Gastrocnemius medialis (tissue), 4 donors: ENCODE data around the gene SPIRE1. TPM values are rescaled to one million over a fixed set of nuclear protein-coding genes. Genes with fewer than 3 reads are reported as not detected.

Source experiments
- ATAC-seq, 2 donors: fragments of 150-250 bp; one replicate each; pipeline ENCODE4 v1.9.1; 2016
- DNase-seq, 2 donors: peaks; one replicate each; pipeline ENCODE4 v3.0.0-alpha.2; 2019
- H3K27ac ChIP-seq, 4 donors: fragments of 200-600 bp; sonication (generic); 1 replicate in 1 of 4; 2 replicates in 3 of 4; pipeline ENCODE4 v1.5.1; 2016 to 2018; ENCODE audit warnings: mild to moderate bottlenecking in 2 of 4, moderate library complexity in 1 of 4
- H3K27me3 ChIP-seq, 3 donors: fragments of 200-600 bp; sonication (generic) in 2 of 3; 1 replicate in 1 of 3; 2 replicates in 2 of 3; pipeline versions ENCODE4 v1.5.1 to v1.6.0; 2016 to 2019; ENCODE audit warnings: mild to moderate bottlenecking in 1 of 3, moderate library complexity in 1 of 3
- H3K36me3 ChIP-seq, 2 donors: fragments of 200-600 bp; sonication (generic) in 1 of 2; one replicate each; pipeline ENCODE4 v1.5.1; 2017 to 2018
- H3K4me1 ChIP-seq, 2 donors: fragments of 200-600 bp; sonication (generic) in 1 of 2; one replicate each; pipeline ENCODE4 v1.5.1; 2016 to 2017; ENCODE audit warnings: mild to moderate bottlenecking in 2 of 2
- H3K4me3 ChIP-seq, 4 donors: fragments of 200-600 bp; sonication (generic) in 3 of 4; 1 replicate in 1 of 4; 2 replicates in 3 of 4; pipeline ENCODE4 v1.5.1; 2016 to 2019; ENCODE audit warnings: mild to moderate bottlenecking in 2 of 4
- H3K9me3 ChIP-seq, 3 donors: fragments of 200-600 bp; sonication (generic) in 2 of 3; 1 replicate in 1 of 3; 2 replicates in 2 of 3; pipeline ENCODE4 v1.5.1; 2016 to 2019
- POLR2A ChIP-seq, 2 donors: fragments of 450-650 bp; IDR thresholded peaks; one replicate each; pipeline ENCODE4 v1.6.1; 2017; ENCODE audit warnings: antibody characterized with exemption in 2 of 2, mild to moderate bottlenecking in 2 of 2, moderate library complexity in 2 of 2
- in situ Hi-C, 4 donors: fragments of 200-750 bp; cut with MboI; loops; one replicate each; pipeline versions ENCODE4 v1.15.0 to v1.8.0; 2017; ENCODE audit warnings: low sequenced_read_pairs in 4 of 4
- intact Hi-C: fragments of 100-400 bp; cut with DNase I; formaldehyde crosslinking; loops from one replicate; pipeline ENCODE4 v1.15.1; 2023; ENCODE audit warnings: low total_unique reads
- total RNA-seq, 4 donors: library from RNA; depleted of rRNA; stranded (reverse); fragments of >200 nt; gene quantifications; one replicate each; pipeline versions ENCODE4 v1.1.0 to v1.2.3, GENCODE V29; 2016
- TF ChIP-seq, protein P1 (sequence below), 5 experiments: fragments of 450-650 bp in 3 of 5; fragments of 200-600 bp in 2 of 5; sonication (generic) in 2 of 5; IDR thresholded peaks in 4 of 5; conservative IDR thresholded peaks in 1 of 5; 1 replicate in 4 of 5; 2 replicates in 1 of 5; pipeline ENCODE4 v1.5.1; 2016 to 2019; ENCODE audit warnings: antibody characterized with exemption in 5 of 5, mild to moderate bottlenecking in 3 of 5, moderate library complexity in 3 of 5

Gene SPIRE1
- total RNA-seq, 4 donors from 2014 or later = 48.3 to 82.7 (median 55.1) TPM

DNA sequence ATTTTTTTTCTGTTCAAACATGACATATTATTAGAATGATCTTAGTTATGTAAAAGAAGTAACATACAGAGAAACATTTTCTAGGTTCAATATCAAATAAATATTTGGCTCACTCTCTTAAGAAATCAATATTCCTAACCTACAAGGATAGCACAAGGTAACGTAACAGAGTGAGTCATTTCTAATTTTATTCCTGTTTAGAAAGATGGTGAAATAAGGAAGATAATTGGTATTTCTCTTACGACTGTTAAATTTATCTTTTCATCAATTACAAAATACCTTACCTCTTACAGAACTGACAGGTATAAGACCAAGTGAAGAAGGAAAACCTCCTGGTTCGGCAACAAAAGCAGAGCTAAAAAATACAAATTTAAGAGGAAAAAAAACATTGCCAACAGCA, 205.1 kb downstream of the SPIRE1 start:
- Histone ChIP-seq H3K4me3 (no peak overlapping the region), H3K9me3 (no peaks in the 10 kb centered on the region), H3K27ac (no peak overlapping the region), H3K36me3 (peaks cover 0 to 37% of the 10 kb centered on the region in 2 donors), H3K4me1 (no peaks in the 10 kb centered on the region), H3K27me3 (no peaks in the 10 kb centered on the region)
- intact Hi-C loops (no loop called here), in situ Hi-C loops (no loop called here)
- DNase-seq (no peak), ATAC-seq (no peak)
- no peak for TF ChIP-seq POLR2A (IDR thresholded peaks at IDR 0.05)
- TF ChIP-seq, protein P1, sequence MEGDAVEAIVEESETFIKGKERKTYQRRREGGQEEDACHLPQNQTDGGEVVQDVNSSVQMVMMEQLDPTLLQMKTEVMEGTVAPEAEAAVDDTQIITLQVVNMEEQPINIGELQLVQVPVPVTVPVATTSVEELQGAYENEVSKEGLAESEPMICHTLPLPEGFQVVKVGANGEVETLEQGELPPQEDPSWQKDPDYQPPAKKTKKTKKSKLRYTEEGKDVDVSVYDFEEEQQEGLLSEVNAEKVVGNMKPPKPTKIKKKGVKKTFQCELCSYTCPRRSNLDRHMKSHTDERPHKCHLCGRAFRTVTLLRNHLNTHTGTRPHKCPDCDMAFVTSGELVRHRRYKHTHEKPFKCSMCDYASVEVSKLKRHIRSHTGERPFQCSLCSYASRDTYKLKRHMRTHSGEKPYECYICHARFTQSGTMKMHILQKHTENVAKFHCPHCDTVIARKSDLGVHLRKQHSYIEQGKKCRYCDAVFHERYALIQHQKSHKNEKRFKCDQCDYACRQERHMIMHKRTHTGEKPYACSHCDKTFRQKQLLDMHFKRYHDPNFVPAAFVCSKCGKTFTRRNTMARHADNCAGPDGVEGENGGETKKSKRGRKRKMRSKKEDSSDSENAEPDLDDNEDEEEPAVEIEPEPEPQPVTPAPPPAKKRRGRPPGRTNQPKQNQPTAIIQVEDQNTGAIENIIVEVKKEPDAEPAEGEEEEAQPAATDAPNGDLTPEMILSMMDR (IDR thresholded peaks at IDR 0.05 in 4 of 5, conservative IDR thresholded peaks at IDR 0.05 in 1 of 5) = no peak

DNA sequence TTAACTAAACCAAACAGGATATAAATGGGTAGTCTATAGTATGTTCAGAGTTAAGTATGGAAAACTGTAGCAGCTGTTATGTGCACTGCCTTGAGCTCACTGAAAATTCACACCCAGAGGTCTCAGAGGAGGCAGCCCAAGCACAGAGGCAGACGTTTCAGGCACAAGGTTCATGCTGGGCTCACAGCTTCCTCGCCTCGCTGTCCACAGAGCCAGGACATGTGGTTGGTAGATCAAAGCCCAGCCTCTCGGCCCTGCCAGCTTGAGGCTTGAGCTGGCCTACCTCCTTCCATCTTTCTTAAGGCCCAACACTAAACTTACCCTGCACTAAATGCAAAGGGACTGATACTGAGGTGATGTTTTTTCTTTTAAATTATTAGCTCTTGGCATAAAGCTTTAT, 206.5 kb downstream of the SPIRE1 start:
- no peaks in the 10 kb centered on the region for H3K27me3 ChIP-seq
- TF ChIP-seq POLR2A (IDR thresholded peaks at IDR 0.05) = no peak
- TF ChIP-seq, protein P1 (IDR thresholded peaks at IDR 0.05 in 4 of 5, conservative IDR thresholded peaks at IDR 0.05 in 1 of 5) = no peak
- H3K4me3 ChIP-seq = no peak overlapping the region
- no peaks in the 10 kb centered on the region for H3K9me3 ChIP-seq
- H3K27ac ChIP-seq = no peak overlapping the region
- ATAC-seq (no peak), DNase-seq (no peak)
- H3K4me1 ChIP-seq = no peaks in the 10 kb centered on the region
- peaks cover 0 to 37% of the 10 kb centered on the region in 2 donors for H3K36me3 ChIP-seq
- intact Hi-C loops = no loop called here
- in situ Hi-C loops = no loop called here

DNA sequence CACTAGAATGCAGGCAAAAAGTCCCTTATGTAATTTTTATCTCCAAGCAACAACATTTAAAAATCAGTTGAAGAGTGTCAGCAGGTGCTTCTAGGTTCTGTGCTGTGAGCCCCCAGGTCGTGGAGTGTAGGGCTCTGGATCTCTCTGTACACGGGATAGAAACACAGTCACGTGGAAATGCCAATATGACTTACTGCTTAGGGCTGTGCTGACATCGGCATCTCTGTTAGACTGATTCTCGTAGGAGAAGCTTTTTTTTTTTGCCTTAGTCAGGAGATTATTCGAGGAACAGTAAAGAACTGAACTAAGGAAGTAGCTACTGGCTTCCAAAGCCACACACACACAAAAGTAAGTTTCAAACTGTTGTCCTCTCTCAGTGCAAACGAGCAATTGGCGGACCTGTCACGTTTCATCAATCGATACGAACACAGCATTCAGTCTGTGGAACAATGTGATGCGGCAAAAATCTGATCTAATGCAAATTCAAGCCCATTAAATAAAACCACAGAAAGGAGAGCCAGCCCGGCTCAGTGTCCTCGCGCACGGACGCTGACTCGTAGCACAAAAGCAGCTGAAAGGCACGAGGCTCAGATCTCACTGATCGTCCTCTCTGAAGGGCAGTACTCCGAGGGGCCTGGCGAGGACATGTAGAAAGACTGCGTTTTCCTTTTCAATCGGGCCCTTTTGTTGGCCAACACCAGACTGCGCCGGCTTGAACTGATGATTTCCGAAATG, 208.7 kb downstream of the SPIRE1 start:
- DNase-seq (no peak), ATAC-seq (no peak)
- H3K27ac ChIP-seq = no peak overlapping the region
- no peaks in the 10 kb centered on the region for H3K27me3 ChIP-seq
- peaks cover 0 to 52% of the 10 kb centered on the region in 2 donors for H3K36me3 ChIP-seq
- no peaks in the 10 kb centered on the region for H3K4me1 ChIP-seq
- no peak for TF ChIP-seq POLR2A (IDR thresholded peaks at IDR 0.05)
- TF ChIP-seq, protein P1 (IDR thresholded peaks at IDR 0.05 in 4 of 5, conservative IDR thresholded peaks at IDR 0.05 in 1 of 5) = no peak
- no peak overlapping the region for H3K4me3 ChIP-seq
- intact Hi-C loops = no loop called here
- in situ Hi-C loops = no loop called here
- H3K9me3 ChIP-seq = no peaks in the 10 kb centered on the region

DNA sequence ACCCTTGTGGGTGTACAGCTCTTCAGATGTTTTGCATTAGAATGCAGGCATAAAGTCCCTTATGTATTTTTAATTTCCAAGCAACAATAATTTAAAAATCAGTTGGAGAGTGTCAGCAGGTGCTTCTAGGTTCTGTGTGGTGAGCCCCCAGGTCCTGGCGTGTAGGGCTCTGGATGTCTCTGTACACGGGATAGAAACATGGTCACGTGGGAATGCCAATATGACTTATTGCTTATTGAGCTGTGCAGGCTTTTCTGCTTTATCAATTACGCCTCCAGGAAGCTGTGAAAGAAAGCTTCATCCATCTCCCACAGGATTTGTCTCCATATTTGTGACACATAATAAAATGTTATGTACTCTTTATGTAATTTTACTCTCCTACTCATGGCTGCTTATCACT, 212.4 kb downstream of the SPIRE1 start:
- no peaks in the 10 kb centered on the region for H3K27me3 ChIP-seq
- peaks cover 0 to 41% of the 10 kb centered on the region in 2 donors for H3K36me3 ChIP-seq
- in situ Hi-C loops (no loop called here), intact Hi-C loops (no loop called here)
- H3K27ac ChIP-seq = no peak overlapping the region
- H3K4me3 ChIP-seq = no peak overlapping the region
- H3K4me1 ChIP-seq = no peaks in the 10 kb centered on the region
- ATAC-seq (no peak), DNase-seq (no peak)
- no peak for TF ChIP-seq POLR2A (IDR thresholded peaks at IDR 0.05)
- TF ChIP-seq, protein P1 (IDR thresholded peaks at IDR 0.05 in 4 of 5, conservative IDR thresholded peaks at IDR 0.05 in 1 of 5) = no peak
- H3K9me3 ChIP-seq = no peaks in the 10 kb centered on the region
